Neuronal stem cell (in vitro differentiated cells): ENCODE data around the gene HHIPL1.

ENCODE experiments used
- DNase-seq: peaks from one replicate; pipeline ENCODE4 v3.0.0-alpha.2; 2013; ENCODE audit warnings: low spot score
- H2AFZ ChIP-seq: one replicate; pipeline ENCODE4 v1.6.1; 2013; ENCODE audit warnings: mild to moderate bottlenecking, low read length, inconsistent platforms
- H2AK5ac ChIP-seq: 2 replicates; pipeline ENCODE4 v1.6.1; 2013; ENCODE audit warnings: low read depth, mild to moderate bottlenecking, inconsistent platforms, low read length, moderate library complexity, mixed read lengths
- H2BK120ac ChIP-seq: 2 replicates; pipeline ENCODE4 v1.6.1; 2013; ENCODE audit warnings: low read depth, mild to moderate bottlenecking, inconsistent platforms, low read length, moderate library complexity, mixed read lengths
- H2BK12ac ChIP-seq: one replicate; pipeline ENCODE4 v1.6.1; 2013; ENCODE audit warnings: low read length, inconsistent platforms
- H2BK15ac ChIP-seq: 2 replicates; pipeline ENCODE4 v1.6.1; 2013; ENCODE audit warnings: mild to moderate bottlenecking, low read length, inconsistent platforms, mixed read lengths
- H2BK5ac ChIP-seq: one replicate; pipeline ENCODE4 v1.6.1; 2013; ENCODE audit warnings: inconsistent platforms, mild to moderate bottlenecking, low read length, moderate library complexity
- H3K14ac ChIP-seq: one replicate; pipeline ENCODE4 v1.6.1; 2013; ENCODE audit warnings: low read length, inconsistent platforms
- H3K18ac ChIP-seq: 2 replicates; pipeline ENCODE4 v1.6.1; 2013; ENCODE audit warnings: low read length, inconsistent platforms
- H3K23ac ChIP-seq: 2 replicates; pipeline ENCODE4 v1.6.1; 2013; ENCODE audit warnings: low read depth, mild to moderate bottlenecking, mixed read lengths, low read length, inconsistent platforms; ENCODE audit not compliant: poor library complexity
- H3K27ac ChIP-seq: replicated peaks from 3 replicates; pipeline ENCODE4 v1.5.1; 2013; ENCODE audit warnings: low read length, inconsistent platforms
- H3K27me3 ChIP-seq, 3 experiments: 2 replicates each; pipeline ENCODE4 v1.6.1; 2013; ENCODE audit warnings: low read length in 3 of 3, mild to moderate bottlenecking in 2 of 3, inconsistent platforms in 1 of 3, low read depth in 1 of 3, mixed read lengths in 1 of 3, moderate library complexity in 1 of 3; ENCODE audit not compliant: control insufficient read depth in 3 of 3, insufficient read depth in 3 of 3
- H3K36me3 ChIP-seq, 2 donors: replicated peaks in 1 of 2; 2 replicates each; pipeline ENCODE4 v1.6.1; 2013; ENCODE audit warnings: low read length in 2 of 2; ENCODE audit not compliant: control insufficient read depth in 2 of 2, insufficient read depth in 2 of 2
- H3K4ac ChIP-seq: 2 replicates; pipeline ENCODE4 v1.6.1; 2013; ENCODE audit warnings: inconsistent platforms, mild to moderate bottlenecking, low read length, moderate library complexity
- H3K4me1 ChIP-seq, 2 donors: 1 replicate in 1 of 2; 2 replicates in 1 of 2; pipeline ENCODE4 v1.6.1; 2013; ENCODE audit warnings: low read length in 2 of 2, low read depth in 1 of 2; ENCODE audit not compliant: control insufficient read depth in 2 of 2, insufficient read depth in 1 of 2
- H3K4me2 ChIP-seq: one replicate; pipeline ENCODE4 v1.6.1; 2013; ENCODE audit warnings: mild to moderate bottlenecking, low read length, inconsistent platforms; ENCODE audit not compliant: insufficient read depth, poor library complexity, severe bottlenecking
- H3K4me3 ChIP-seq, 2 donors: 2 replicates each; pipeline ENCODE4 v1.5.1; 2013; ENCODE audit warnings: low read length in 2 of 2, mild to moderate bottlenecking in 2 of 2, inconsistent platforms in 1 of 2, moderate library complexity in 1 of 2
- H3K79me1 ChIP-seq: one replicate; pipeline ENCODE4 v1.6.1; 2013; ENCODE audit warnings: low read depth, mild to moderate bottlenecking, inconsistent platforms, low read length, moderate library complexity
- H3K9ac ChIP-seq: one replicate; pipeline ENCODE4 v1.6.1; 2013; ENCODE audit warnings: mild to moderate bottlenecking, low read depth, low read length, inconsistent platforms; ENCODE audit not compliant: poor library complexity
- H3K9me3 ChIP-seq, 2 donors: replicated peaks in 1 of 2; 2 replicates each; pipeline versions ENCODE3 to v1.6.1; 2013; ENCODE audit warnings: low read length in 2 of 2, mild to moderate bottlenecking in 2 of 2, inconsistent platforms in 1 of 2, low read depth in 1 of 2, mixed read lengths in 1 of 2, moderate library complexity in 1 of 2; ENCODE audit not compliant: control insufficient read depth in 2 of 2, insufficient read depth in 1 of 2
- H4K8ac ChIP-seq: one replicate; pipeline ENCODE4 v1.6.1; 2013; ENCODE audit warnings: low read depth, mild to moderate bottlenecking, inconsistent platforms, low read length, moderate library complexity
- H4K91ac ChIP-seq: one replicate; pipeline ENCODE4 v1.6.1; 2013; ENCODE audit warnings: low read length, low read depth, mild to moderate bottlenecking, inconsistent platforms; ENCODE audit not compliant: poor library complexity
- WGBS, 2 donors: extraction: QIAGEN DNeasy Blood & Tissue Kit; methylation state at CpG; one replicate each; pipeline ENCODE4 v1.1.7; 2013; ENCODE audit warnings: missing lambda C conversion rate in 2 of 2, mixed read lengths in 1 of 2; ENCODE audit not compliant: insufficient read length in 2 of 2, insufficient replicate concordance in 1 of 2; ENCODE audit errors: extremely low coverage in 2 of 2; 5-methylcytosine and 5-hydroxymethylcytosine counted together

The HHIPL1 gene

GRCh38 chr14:99603471-99604277 is 41.3 kb upstream of the HHIPL1 start, which contains the start of gene CCDC85C:
Gene CCDC85C, minus strand, starts transcription at chr14:99604207. Its CDS starts 248 bp downstream, at chr14:99603959.
- Histone ChIP-seq H3K27ac (peak within 1 kb of the TSS; percentile 90), H3K9me3 (no peaks in the 10 kb centered on the region), H4K91ac (peak within 1 kb of the TSS; percentile 42), H2BK5ac (peak within 1 kb of the TSS; percentile 94), H4K8ac (no peak within 1 kb of the TSS), H2BK12ac (peak within 1 kb of the TSS; percentile 99), H3K9ac (peak within 1 kb of the TSS; percentile 93), H3K23ac (peak within 1 kb of the TSS; percentile 92), H3K4me1 (peaks cover 34 to 44% of the 10 kb centered on the region in 2 donors), H3K79me1 (peaks cover 12% of the 10 kb centered on the region), H3K4me2 (peak within 1 kb of the TSS; percentile 97), H3K4me3 (peak within 1 kb of the TSS; percentile 75 to 86), H2BK120ac (peak within 1 kb of the TSS; percentile 81), H3K27me3 (peaks cover 0 to 30% (median 9%) of the 10 kb centered on the region in 3 experiments), H2AFZ (peak within 1 kb of the TSS; percentile 89), H3K14ac (peak within 1 kb of the TSS; percentile 94), H2BK15ac (peak within 1 kb of the TSS; percentile 90), H3K4ac (peak within 1 kb of the TSS; percentile 43), H2AK5ac (peak within 1 kb of the TSS; percentile 91), H3K36me3 (peaks cover 0 to 6% of the 10 kb centered on the region in 2 donors), H3K18ac (peak within 1 kb of the TSS; percentile 99)
- DNase-seq, result no peak
- no CpG with 5 or more reads among the region's 128 CpGs for WGBS, 2 donors

- peak; percentile 98 for DNase-seq
- H4K91ac ChIP-seq, result no peak overlapping the region
- H4K8ac ChIP-seq, result no peak overlapping the region
These were observed 40.6 kb upstream of the HHIPL1 start for GRCh38 chr14:99604278-99604765.

DNA sequence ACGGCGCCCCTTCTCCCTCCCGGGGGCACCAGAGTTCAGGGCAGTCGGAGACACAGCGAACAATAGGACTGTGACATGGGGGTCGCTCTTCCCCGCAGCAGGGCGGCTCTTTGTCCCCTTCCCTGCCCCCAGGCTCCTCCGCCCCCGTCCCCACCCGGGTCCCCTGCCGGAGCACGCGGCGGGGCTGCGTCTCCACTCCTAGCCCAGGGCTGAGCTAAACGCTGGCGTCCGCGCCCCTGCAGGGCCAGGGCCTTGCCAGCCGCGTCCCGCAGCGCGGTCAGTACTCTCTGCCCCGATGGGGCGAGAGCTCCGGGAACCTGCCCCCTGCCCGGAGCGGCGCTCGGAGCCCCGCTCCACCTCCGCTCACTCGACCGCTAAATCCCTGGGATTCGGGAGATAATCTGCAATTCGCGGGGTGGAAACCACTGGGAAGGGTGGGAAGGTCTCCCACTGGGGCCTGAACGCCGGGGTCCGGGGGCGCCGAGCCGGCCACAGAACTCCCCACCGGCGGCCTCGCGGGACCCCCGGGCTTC is 40.1 kb upstream of the HHIPL1 start:
- WGBS, 2 donors, result no CpG with 5 or more reads among the region's 50 CpGs
- Histone ChIP-seq H3K4me2 (peak overlapping the region; percentile 97), H3K27me3 (peaks cover 0 to 29% (median 9%) of the 10 kb centered on the region in 3 experiments), H3K79me1 (peaks cover 12% of the 10 kb centered on the region), H2AK5ac (peak overlapping the region; percentile 43), H2BK12ac (no peak overlapping the region), H3K9ac (peak overlapping the region; percentile 90), H3K4me3 (peak overlapping the region; percentile 69 to 78), H3K36me3 (peaks cover 0 to 6% of the 10 kb centered on the region in 2 donors), H3K14ac (peak overlapping the region; percentile 77), H3K4ac (peak overlapping the region; percentile 43), H2BK15ac (peak overlapping the region; percentile 90), H4K8ac (no peak overlapping the region), H3K23ac (peak overlapping the region; percentile 29), H4K91ac (no peak overlapping the region), H3K18ac (peak overlapping the region; percentile 97), H2BK120ac (peak overlapping the region; percentile 53), H3K4me1 (peaks cover 28 to 33% of the 10 kb centered on the region in 2 donors), H3K27ac (peak overlapping the region; percentile 90), H2AFZ (peak overlapping the region; percentile 89), H2BK5ac (peak overlapping the region; percentile 94), H3K9me3 (no peaks in the 10 kb centered on the region)
- no peak for DNase-seq

More at GRCh38 chr14:99604278-99604765, 40.6 kb upstream of the HHIPL1 start:
- no peak overlapping the region for H3K14ac ChIP-seq
- H3K27me3 ChIP-seq, result peaks cover 0 to 30% (median 9%) of the 10 kb centered on the region in 3 experiments
- peaks cover 12% of the 10 kb centered on the region for H3K79me1 ChIP-seq
- no peak overlapping the region for H3K4ac ChIP-seq
- H3K36me3 ChIP-seq, result peaks cover 0 to 6% of the 10 kb centered on the region in 2 donors
- peak overlapping the region; percentile 97 for H3K18ac ChIP-seq
- no peaks in the 10 kb centered on the region for H3K9me3 ChIP-seq
- H2BK120ac ChIP-seq, result no peak overlapping the region
- peak overlapping the region; percentile 97 for H3K4me2 ChIP-seq
- peak overlapping the region; percentile 90 for H3K9ac ChIP-seq
- peak overlapping the region; percentile 29 for H3K23ac ChIP-seq
- peak overlapping the region; percentile 43 for H2AK5ac ChIP-seq
- H2BK5ac ChIP-seq, result peak overlapping the region; percentile 94
- peak overlapping the region; percentile 90 for H3K27ac ChIP-seq
- H2BK12ac ChIP-seq, result no peak overlapping the region
- no CpG with 5 or more reads among the region's 65 CpGs for WGBS, 2 donors
- H2AFZ ChIP-seq, result peak overlapping the region; percentile 89
- peak overlapping the region; percentile 90 for H2BK15ac ChIP-seq
- peaks cover 31 to 37% of the 10 kb centered on the region in 2 donors for H3K4me1 ChIP-seq
- peak overlapping the region; percentile 69 to 78 for H3K4me3 ChIP-seq
